Renal cortex interstitium (tissue), 11 donors: ENCODE data around the gene C12orf50. TPM values are rescaled to one million over a fixed set of nuclear protein-coding genes. Genes with fewer than 3 reads are reported as not detected.

Experiments
- DNase-seq, 11 donors: peaks; one replicate each; pipeline ENCODE4 v3.0.0-alpha.2; 2013; ENCODE audit warnings: low read depth in 9 of 11, low spot score in 4 of 11; ENCODE audit errors: extremely low read depth in 1 of 11
- polyA plus RNA-seq, 3 donors: library from polyadenylated mRNA; unstranded; fragments of 120-200 nt; gene quantifications; one replicate each; pipeline ENCODE4 v1.2.1, GENCODE V29; 2013; ENCODE audit not compliant: insufficient read length in 3 of 3

C12orf50 gene
- polyA plus RNA-seq, 3 donors: 0.23 to 0.39 (median 0.24) TPM

DNA sequence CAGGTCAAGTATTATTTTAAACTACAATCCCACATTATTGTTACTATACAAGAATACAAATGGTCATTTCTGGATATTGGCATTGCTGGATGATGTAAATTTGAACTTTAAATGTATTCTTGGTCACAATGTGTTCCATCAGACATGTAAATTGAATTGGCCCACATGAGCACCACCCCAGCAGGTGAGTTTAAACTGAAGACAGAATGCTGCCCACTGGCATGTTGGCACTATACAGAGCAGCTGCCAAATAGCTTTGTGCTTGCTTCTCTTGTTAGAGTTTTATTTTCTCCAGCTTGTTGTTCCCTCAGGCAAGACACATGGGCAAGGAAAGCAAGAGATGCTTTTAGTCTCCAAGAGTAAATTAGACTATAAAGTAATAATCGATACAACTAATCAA is 98.6 kb downstream of the C12orf50 start:
- no peak for DNase-seq

Other genes starting within 250 kb of the C12orf50 start
- gene CEP290, start 112.7 kb upstream of the C12orf50 start, polyA plus RNA-seq: 10 to 100 TPM; 22.5 to 29.9 (median 29.6) TPM
- gene TMTC3, start 112.9 kb upstream of the C12orf50 start, polyA plus RNA-seq: 10 to 100 TPM; 21.5 to 25.3 (median 23.3) TPM